ENCODE results near the gene FAM89B. TPM values are rescaled to one million over a fixed set of nuclear protein-coding genes. Genes with fewer than 3 reads are reported as not detected.

FAM89B gene
- total and polyA plus RNA-seq, 4 donors = 20.6 to 53.5 (median 44.4) TPM

- DNase-seq (no peak), ATAC-seq (ENCODE audit: insufficient read depth, low FRiP score) (no peak)
- no peak for TF ChIP-seq CTCF (IDR thresholded peaks at IDR 0.05; ENCODE audit: control extremely low read depth, extremely low read depth)
- no peak overlapping the region for H3K9ac ChIP-seq (ENCODE audit: insufficient read depth in 1 of 2, low read length in 2 of 2)
- 94 to 98% methylated on average over 15 to 19 of the region's 19 CpGs for WGBS, 2 donors
- H3K36me3 ChIP-seq (ENCODE audit: control insufficient read depth in 4 of 4, insufficient read depth in 4 of 4, low read length in 4 of 4) = peaks cover 0 to 43% (median 12%) of the 10 kb centered on the region in 4 donors
- H3K4me3 ChIP-seq = no peak overlapping the region
- H3K4me1 ChIP-seq (ENCODE audit: control insufficient read depth in 5 of 5, insufficient read depth in 5 of 5, low read length in 5 of 5) = peaks cover 0 to 28% (median 8%) of the 10 kb centered on the region in 5 donors
- H3K9me3 ChIP-seq (ENCODE audit: control insufficient read depth in 4 of 4, insufficient read depth in 3 of 4, low read length in 3 of 4) = peaks cover 0 to 3% (median 0%) of the 10 kb centered on the region in 4 donors
- peaks cover 0 to 15% (median 3%) of the 10 kb centered on the region in 3 donors for H3K27me3 ChIP-seq (ENCODE audit: control insufficient read depth in 3 of 3, insufficient read depth in 3 of 3, low read length in 2 of 3)
- no peak overlapping the region for H3K27ac ChIP-seq (ENCODE audit: low read depth in 1 of 2, low read length in 1 of 2)
Observed at GRCh38 chr11:65580031-65580692, 7.8 kb downstream of the FAM89B start.

- Histone ChIP-seq H3K9ac (ENCODE audit: insufficient read depth in 1 of 2, low read length in 2 of 2) (no peak overlapping the region), H3K9me3 (ENCODE audit: control insufficient read depth in 4 of 4, insufficient read depth in 3 of 4, low read length in 3 of 4) (peaks cover 0 to 3% (median 0%) of the 10 kb centered on the region in 4 donors), H3K36me3 (ENCODE audit: control insufficient read depth in 4 of 4, insufficient read depth in 4 of 4, low read length in 4 of 4) (peaks cover 0 to 48% (median 10%) of the 10 kb centered on the region in 4 donors), H3K4me1 (ENCODE audit: control insufficient read depth in 5 of 5, insufficient read depth in 5 of 5, low read length in 5 of 5) (peaks cover 0 to 23% (median 3%) of the 10 kb centered on the region in 5 donors), H3K4me3 (no peak overlapping the region), H3K27ac (ENCODE audit: low read depth in 1 of 2, low read length in 1 of 2) (no peak overlapping the region), H3K27me3 (ENCODE audit: control insufficient read depth in 3 of 3, insufficient read depth in 3 of 3, low read length in 2 of 3) (peaks cover 0 to 15% (median 3%) of the 10 kb centered on the region in 3 donors)
- WGBS, 2 donors = 94% methylated on average over 7 to 8 of the region's 8 CpGs
- no peak for ATAC-seq (ENCODE audit: insufficient read depth, low FRiP score)
- no peak for TF ChIP-seq CTCF (IDR thresholded peaks at IDR 0.05; ENCODE audit: control extremely low read depth, extremely low read depth)
- no peak for DNase-seq
Observed at GRCh38 chr11:65580756-65581155, 8.4 kb downstream of the FAM89B start.

- no peak for ATAC-seq (ENCODE audit: insufficient read depth, low FRiP score)
- Histone ChIP-seq H3K4me1 (ENCODE audit: control insufficient read depth in 5 of 5, insufficient read depth in 5 of 5, low read length in 5 of 5) (peaks cover 0 to 15% (median 1%) of the 10 kb centered on the region in 5 donors), H3K9ac (ENCODE audit: insufficient read depth in 1 of 2, low read length in 2 of 2) (no peak overlapping the region), H3K27me3 (ENCODE audit: control insufficient read depth in 3 of 3, insufficient read depth in 3 of 3, low read length in 2 of 3) (peaks cover 0 to 15% (median 3%) of the 10 kb centered on the region in 3 donors), H3K36me3 (ENCODE audit: control insufficient read depth in 4 of 4, insufficient read depth in 4 of 4, low read length in 4 of 4) (peaks cover 0 to 54% (median 13%) of the 10 kb centered on the region in 4 donors), H3K4me3 (no peak overlapping the region), H3K9me3 (ENCODE audit: control insufficient read depth in 4 of 4, insufficient read depth in 3 of 4, low read length in 3 of 4) (peaks cover 0 to 3% (median 0%) of the 10 kb centered on the region in 4 donors), H3K27ac (ENCODE audit: low read depth in 1 of 2, low read length in 1 of 2) (peak overlapping the region in 1 of 2 donors; percentile 12)
- no peak for TF ChIP-seq CTCF (IDR thresholded peaks at IDR 0.05; ENCODE audit: control extremely low read depth, extremely low read depth)
- DNase-seq = no peak
- WGBS, 2 donors = 87 to 91% methylated on average over 3 of the region's 3 CpGs
Observed at GRCh38 chr11:65581928-65582327, 9.6 kb downstream of the FAM89B start.

Measured in lung (tissue), 12 donors.